ENCODE measurements around the gene OR10H3. TPM values are rescaled to one million over a fixed set of nuclear protein-coding genes. Genes with fewer than 3 reads are reported as not detected.

OR10H3 gene
- total RNA-seq, 1 donor from 2014 or later = not detected

DNA sequence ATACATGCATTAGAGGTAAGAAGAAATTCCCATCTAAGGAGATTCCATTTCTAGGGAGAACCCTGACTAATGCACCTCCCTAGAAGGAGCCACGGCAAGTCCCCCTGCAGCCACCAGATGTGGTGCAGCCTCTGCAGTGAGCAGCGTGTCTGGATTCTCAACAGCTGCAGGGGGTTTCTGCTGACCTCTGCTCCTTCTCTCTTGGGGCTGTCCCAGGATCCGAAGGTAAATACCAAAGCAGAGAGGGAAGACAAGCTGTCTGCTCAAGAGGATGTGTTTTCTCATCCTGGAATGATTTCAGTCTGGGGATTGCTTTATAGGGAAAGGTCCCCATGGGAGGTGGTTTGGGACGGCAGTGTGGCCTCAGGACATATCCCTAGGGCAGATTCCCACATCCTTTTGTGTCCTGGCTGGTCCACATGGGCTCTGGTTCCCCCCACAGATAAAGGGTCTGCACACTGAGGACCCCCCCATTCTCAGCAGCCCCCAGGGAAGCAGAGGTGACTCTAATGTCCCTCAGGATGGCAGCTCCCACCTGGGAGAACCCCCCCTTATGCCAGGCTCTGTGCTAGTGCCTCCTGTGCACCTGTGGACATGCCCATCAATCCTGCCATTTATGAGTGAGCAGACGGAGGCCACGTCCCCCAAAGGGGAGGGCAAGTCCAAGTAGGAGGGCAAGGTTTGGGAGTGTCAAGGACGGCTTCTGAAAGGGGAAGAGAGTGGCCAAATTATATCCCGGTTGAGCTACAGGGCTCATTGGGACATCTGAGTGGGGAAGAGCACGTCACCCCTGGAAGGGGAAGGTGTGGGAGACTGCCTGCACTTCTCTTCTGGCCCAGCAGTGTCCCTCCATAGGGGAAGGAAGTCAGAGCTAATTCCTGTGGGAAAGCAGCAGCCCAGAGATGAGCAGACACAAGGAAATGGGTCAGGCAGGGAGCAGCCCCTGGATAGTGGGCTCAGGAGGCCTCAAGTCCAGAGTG, 39.5 kb downstream of the OR10H3 start:
- no peaks in the 10 kb centered on the region for H3K79me2 ChIP-seq (ENCODE audit: low read depth)
- Mint-ChIP-seq H3K9me3 (peaks cover 54% of the 10 kb centered on the region), H3K27ac (no peak overlapping the region)

DNA sequence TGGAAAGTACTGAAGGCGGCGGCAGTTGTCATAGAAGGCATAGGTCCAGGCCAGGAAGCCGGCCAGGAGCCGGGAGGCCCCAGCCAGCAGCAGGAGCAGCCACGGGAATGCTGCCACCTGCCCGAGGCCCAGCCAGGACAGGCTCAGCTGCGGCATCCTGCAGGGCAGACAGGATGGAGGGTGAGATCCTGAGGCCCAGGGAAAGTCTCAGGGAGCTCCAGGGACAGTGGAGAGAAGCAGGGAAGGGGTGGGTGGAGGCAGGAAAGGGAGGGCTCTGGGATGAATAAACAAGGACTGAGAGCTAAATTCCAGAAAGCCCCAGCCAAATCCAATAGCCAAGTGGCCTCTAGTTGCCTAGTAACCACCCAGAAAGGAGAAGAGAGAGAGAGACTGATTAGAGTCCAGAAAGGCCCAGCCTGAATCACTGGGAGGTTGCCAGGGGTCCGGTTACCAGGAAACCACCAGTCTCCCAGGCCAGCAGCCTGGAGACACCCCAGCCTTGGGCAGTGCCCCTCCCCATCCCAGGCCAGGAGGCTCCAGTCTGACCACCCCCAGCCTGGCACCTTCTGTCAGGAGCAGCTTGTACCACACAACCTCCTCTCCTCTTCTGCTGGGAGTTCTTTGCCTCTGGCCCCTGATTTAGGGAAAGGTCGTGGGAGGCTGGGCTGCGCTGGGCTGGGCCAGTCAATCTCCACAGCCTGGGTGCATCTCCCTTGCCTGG, 42.1 kb downstream of the OR10H3 start:
- no peaks in the 10 kb centered on the region for H3K4me1 Mint-ChIP-seq
- no peaks in the 10 kb centered on the region for H3K36me3 ChIP-seq
- no peak overlapping the region for H3K27ac ChIP-seq
- no peak overlapping the region for H2AFZ ChIP-seq (replicated peaks)
- H3K27ac Mint-ChIP-seq = no peak overlapping the region
- H3F3A ChIP-seq (ENCODE audit: low read depth) = no peaks in the 10 kb centered on the region
- no peaks in the 10 kb centered on the region for H4K20me1 ChIP-seq (ENCODE audit: low read depth)
- TF ChIP-seq, protein P1, sequence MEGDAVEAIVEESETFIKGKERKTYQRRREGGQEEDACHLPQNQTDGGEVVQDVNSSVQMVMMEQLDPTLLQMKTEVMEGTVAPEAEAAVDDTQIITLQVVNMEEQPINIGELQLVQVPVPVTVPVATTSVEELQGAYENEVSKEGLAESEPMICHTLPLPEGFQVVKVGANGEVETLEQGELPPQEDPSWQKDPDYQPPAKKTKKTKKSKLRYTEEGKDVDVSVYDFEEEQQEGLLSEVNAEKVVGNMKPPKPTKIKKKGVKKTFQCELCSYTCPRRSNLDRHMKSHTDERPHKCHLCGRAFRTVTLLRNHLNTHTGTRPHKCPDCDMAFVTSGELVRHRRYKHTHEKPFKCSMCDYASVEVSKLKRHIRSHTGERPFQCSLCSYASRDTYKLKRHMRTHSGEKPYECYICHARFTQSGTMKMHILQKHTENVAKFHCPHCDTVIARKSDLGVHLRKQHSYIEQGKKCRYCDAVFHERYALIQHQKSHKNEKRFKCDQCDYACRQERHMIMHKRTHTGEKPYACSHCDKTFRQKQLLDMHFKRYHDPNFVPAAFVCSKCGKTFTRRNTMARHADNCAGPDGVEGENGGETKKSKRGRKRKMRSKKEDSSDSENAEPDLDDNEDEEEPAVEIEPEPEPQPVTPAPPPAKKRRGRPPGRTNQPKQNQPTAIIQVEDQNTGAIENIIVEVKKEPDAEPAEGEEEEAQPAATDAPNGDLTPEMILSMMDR (IDR thresholded peaks at IDR 0.05) = no peak
- TF ChIP-seq EZH2phosphoT487 (IDR thresholded peaks at IDR 0.05) = no peak
- no peak for TF ChIP-seq EZH2 (IDR thresholded peaks at IDR 0.05)
- peaks cover 11% of the 10 kb centered on the region for H3K27me3 Mint-ChIP-seq (ENCODE audit: insufficient read depth, low read depth)
- no peaks in the 10 kb centered on the region for H3K4me1 ChIP-seq
- no peaks in the 10 kb centered on the region for H3K27me3 ChIP-seq
- no peak overlapping the region for H3K4me3 ChIP-seq
- no peaks in the 10 kb centered on the region for H3K79me2 ChIP-seq (ENCODE audit: low read depth)
- H3K4me2 ChIP-seq = no peak overlapping the region
- no peak overlapping the region for H3K4me3 Mint-ChIP-seq
- H3K9me3 ChIP-seq (ENCODE audit: low read depth) = peaks cover 4% of the 10 kb centered on the region
- H3K9me3 Mint-ChIP-seq = peaks cover 46% of the 10 kb centered on the region
- H3K36me3 Mint-ChIP-seq = no peaks in the 10 kb centered on the region
- DNase-seq (ENCODE audit: low spot score) = no peak
- H3K9ac ChIP-seq = no peak overlapping the region

More for the DNA sequence above, 39.5 kb downstream of the OR10H3 start:
- TF ChIP-seq, protein P1 (IDR thresholded peaks at IDR 0.05) = no peak
- no peak for TF ChIP-seq EZH2phosphoT487 (IDR thresholded peaks at IDR 0.05)
- no peak for TF ChIP-seq EZH2 (IDR thresholded peaks at IDR 0.05)
- Mint-ChIP-seq H3K36me3 (no peaks in the 10 kb centered on the region), H3K27me3 (ENCODE audit: insufficient read depth, low read depth) (peaks cover 11% of the 10 kb centered on the region), H3K4me1 (no peaks in the 10 kb centered on the region), H3K4me3 (no peak overlapping the region)
- H2AFZ ChIP-seq (replicated peaks) = no peak overlapping the region
- no peaks in the 10 kb centered on the region for H3F3A ChIP-seq (ENCODE audit: low read depth)
- H3K9ac ChIP-seq = no peak overlapping the region
- H3K27ac ChIP-seq = no peak overlapping the region
- H3K27me3 ChIP-seq = no peaks in the 10 kb centered on the region
- H3K36me3 ChIP-seq = no peaks in the 10 kb centered on the region
- no peak overlapping the region for H3K4me3 ChIP-seq
- no peaks in the 10 kb centered on the region for H3K4me1 ChIP-seq
- H4K20me1 ChIP-seq (ENCODE audit: low read depth) = no peaks in the 10 kb centered on the region
- H3K4me2 ChIP-seq = no peak overlapping the region
- H3K9me3 ChIP-seq (ENCODE audit: low read depth) = peaks cover 4% of the 10 kb centered on the region
- DNase-seq (ENCODE audit: low spot score) = no peak

DNA sequence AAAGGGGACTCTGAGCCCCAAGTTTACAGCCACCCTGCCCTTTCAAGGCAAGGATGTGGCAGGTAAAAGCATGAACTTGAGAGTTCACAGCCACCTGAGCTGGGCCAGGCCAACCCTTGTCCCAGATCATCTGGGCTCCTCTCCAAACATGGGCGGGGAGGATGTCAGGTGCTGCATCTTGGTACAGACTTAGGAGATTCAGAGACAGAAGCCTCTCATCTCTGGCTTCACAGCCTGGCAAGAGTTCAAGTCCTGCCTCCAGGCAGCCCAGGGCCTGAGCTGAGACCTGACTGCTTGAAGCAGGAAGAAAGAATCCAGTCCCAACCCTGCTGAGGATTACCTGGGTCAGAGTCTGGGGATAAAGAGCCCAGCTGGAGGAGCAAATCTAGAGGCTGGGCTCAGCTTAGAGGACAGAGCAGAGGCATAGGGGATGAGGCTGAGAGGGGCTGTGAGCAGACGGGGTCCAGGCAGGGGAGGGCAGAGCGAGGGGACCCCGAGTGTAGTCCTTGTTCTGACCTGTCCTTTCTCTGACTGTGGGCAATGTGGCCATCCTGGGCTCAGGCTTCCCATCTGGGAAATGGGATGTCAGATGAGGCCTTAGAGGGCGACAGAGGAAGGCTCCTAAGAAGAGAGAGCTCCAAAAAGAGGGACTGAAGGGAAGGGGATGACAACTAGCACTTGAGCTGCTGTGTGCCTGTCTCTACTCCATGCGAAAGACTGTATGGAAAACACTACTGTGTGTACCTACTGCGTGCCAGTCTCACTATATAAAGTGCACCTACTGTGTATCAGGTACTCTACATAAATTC, 43.0 kb downstream of the OR10H3 start:
- Mint-ChIP-seq H3K4me1 (no peaks in the 10 kb centered on the region), H3K27me3 (ENCODE audit: insufficient read depth, low read depth) (peaks cover 9% of the 10 kb centered on the region), H3K9me3 (peaks cover 37% of the 10 kb centered on the region), H3K36me3 (no peaks in the 10 kb centered on the region), H3K27ac (no peak overlapping the region), H3K4me3 (no peak overlapping the region)
- H3K9ac ChIP-seq = no peak overlapping the region
- H3K4me3 ChIP-seq = no peak overlapping the region
- H3K9me3 ChIP-seq (ENCODE audit: low read depth) = peaks cover 4% of the 10 kb centered on the region
- no peaks in the 10 kb centered on the region for H3F3A ChIP-seq (ENCODE audit: low read depth)
- no peak for DNase-seq (ENCODE audit: low spot score)
- no peaks in the 10 kb centered on the region for H3K79me2 ChIP-seq (ENCODE audit: low read depth)
- no peak overlapping the region for H3K4me2 ChIP-seq
- H3K27me3 ChIP-seq = no peaks in the 10 kb centered on the region
- TF ChIP-seq, protein P1 (IDR thresholded peaks at IDR 0.05) = no peak
- TF ChIP-seq EZH2phosphoT487 (IDR thresholded peaks at IDR 0.05) (no peak), EZH2 (IDR thresholded peaks at IDR 0.05) (no peak)
- H3K36me3 ChIP-seq = no peaks in the 10 kb centered on the region
- H2AFZ ChIP-seq (replicated peaks) = no peak overlapping the region
- no peaks in the 10 kb centered on the region for H3K4me1 ChIP-seq
- no peaks in the 10 kb centered on the region for H4K20me1 ChIP-seq (ENCODE audit: low read depth)
- H3K27ac ChIP-seq = no peak overlapping the region
